HG03175 (cell line): ENCODE data around the gene MACO1.

Source experiments
- ATAC-seq: cut with Tn5 transposase; IDR thresholded peaks from one replicate; pipeline ENCODE4 v1.9.1; 2021; ENCODE audit warnings: mild to moderate bottlenecking, moderate library complexity; ENCODE audit not compliant: unreplicated experiment

The MACO1 gene

GRCh38 chr1:25519624-25520023, 88.9 kb downstream of the MACO1 start:
- no peak for ATAC-seq

GRCh38 chr1:25520446-25521061, 89.9 kb downstream of the MACO1 start:
- no peak for ATAC-seq

DNA sequence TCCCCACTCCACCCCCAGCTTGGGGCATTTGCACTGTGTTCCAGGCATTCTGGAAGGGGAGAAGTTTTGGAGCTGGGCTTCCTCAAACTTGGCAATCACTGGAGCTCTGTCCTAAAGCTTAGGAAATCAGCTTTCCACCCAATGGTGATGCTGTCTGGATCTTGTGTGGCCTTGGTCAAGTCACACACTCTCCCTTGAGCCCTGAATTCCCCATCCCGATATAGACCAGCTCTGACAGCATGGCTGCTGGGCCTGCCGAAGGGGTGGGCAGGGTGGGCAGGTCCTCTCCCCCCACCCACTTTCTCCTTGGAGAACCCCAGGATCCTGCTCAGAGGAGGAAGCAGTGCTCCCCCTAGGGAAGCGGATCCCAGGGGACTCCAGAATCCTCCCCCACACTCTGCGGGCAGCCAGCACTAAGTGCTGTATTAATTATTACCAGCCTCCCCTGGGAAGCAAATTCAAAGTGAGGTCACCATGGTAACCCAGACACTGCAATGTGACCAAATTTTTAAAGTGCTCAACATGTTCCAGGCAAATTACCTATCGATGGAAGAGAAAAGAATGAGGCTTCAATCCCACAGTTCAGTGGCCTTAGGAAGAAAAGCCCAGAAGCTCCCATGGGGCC, 91.4 kb downstream of the MACO1 start:
- no peak for ATAC-seq

GRCh38 chr1:25523542-25523941, 92.8 kb downstream of the MACO1 start:
- ATAC-seq: no peak

- no peak for ATAC-seq
These were observed 94.1 kb downstream of the MACO1 start for GRCh38 chr1:25524568-25525360.

DNA sequence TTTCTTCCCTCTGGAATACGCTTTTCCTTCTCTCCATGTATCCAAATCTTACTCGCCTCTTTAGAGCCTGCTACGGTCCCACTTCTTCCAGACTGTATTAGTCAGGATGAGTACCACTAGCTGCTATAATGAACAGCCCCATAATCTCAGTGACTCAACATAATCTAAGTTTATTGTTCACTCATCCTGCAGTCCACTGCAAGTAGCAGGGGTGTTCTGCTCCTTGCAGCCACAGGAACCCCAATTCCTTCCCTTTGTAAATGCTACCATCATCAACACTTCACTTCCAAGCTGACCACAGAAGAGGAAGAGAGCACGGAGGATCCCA, 94.6 kb downstream of the MACO1 start:
- ATAC-seq: no peak

- no peak for ATAC-seq
These were observed 96.1 kb downstream of the MACO1 start for GRCh38 chr1:25526753-25527152.

DNA sequence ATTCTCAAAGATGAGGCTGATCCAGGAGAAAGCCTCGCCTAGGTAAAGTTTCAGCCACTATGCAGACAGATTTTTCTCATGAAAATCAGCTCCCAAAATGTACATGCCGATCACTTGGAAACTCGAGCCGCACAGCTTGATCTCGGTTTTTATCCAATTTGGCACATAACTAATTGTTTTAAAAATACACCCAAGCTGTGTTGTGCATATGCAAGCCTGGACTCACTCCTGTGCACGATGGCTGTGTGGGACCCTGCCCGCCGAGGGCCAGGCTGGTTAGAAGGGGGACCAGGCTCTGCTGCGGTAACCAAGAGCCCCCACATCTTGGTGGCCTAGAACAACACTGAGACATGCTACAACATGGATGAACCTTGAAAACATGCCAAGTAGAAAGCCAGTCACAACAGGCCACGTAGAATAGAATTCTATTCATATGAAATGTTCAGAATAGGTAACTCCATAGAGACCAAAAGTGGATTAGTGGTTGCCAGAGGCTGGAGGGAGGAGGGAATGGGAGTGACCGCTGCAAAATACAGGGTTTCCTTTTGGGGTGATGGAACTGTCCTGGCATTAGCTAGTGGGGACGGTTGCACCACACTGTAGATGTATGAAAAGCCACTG, 96.6 kb downstream of the MACO1 start:
- ATAC-seq: no peak

DNA sequence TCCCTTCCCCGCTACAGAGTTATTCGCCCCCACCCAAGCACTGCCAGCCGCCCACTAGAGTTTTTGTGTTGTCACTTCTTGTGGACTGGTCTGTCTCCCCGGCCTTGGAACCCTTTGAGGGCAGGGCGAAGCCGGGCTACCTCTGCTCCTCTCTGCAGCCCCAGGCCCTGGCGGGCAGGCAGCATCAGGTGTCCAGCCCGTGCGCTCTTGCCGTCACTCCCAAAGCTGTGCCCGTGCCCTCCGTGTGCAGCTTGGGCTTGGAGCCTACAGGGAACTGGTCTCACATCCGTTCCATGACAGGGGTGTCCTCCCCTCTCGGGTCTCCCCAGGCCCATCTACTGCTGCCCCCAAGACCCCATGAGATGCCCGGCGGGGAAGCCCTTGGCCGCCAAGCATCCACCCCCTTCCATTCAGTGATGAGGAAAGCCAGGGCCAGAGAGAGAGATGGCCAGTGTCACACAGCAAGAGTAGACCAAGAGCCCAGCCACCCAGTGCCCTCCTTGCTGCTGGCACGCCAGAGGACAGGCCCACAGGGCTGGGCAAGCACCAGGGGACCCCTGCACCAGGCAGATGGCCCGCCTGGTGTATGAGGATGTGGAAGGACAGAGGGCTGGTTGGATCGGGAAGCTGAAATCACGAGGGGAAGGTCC, 97.4 kb downstream of the MACO1 start:
- ATAC-seq: no peak

DNA sequence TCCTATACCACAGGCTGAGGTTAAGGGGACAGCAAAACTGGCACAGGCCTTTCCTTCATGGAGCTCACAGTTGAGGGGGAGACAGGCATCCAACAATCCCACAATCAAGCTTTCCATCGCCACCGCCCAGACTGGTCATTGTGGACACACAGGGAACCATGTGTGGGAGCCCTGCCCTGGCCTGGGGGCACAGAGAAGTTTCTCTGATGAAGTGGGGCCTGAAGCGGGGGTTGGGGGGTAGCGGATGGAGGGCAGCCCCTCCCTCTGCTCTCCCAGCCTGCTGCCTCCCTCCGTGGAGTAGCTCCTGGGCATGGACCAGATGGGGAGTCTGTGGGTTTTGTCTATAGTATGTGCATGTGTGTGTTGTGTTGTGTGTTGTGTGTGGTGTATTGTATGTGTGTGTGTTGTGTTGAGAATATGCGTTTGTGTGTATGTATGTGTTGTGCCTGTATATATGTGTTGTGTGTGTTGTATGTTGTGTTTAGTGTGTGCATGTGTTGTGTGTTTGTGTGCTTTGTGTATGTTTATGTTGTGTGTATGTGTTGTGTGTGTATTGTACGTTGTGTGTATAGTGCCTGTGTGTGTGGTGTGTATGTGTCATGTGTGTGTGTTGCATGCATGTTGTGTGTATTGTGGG, 98.3 kb downstream of the MACO1 start:
- ATAC-seq: no peak

DNA sequence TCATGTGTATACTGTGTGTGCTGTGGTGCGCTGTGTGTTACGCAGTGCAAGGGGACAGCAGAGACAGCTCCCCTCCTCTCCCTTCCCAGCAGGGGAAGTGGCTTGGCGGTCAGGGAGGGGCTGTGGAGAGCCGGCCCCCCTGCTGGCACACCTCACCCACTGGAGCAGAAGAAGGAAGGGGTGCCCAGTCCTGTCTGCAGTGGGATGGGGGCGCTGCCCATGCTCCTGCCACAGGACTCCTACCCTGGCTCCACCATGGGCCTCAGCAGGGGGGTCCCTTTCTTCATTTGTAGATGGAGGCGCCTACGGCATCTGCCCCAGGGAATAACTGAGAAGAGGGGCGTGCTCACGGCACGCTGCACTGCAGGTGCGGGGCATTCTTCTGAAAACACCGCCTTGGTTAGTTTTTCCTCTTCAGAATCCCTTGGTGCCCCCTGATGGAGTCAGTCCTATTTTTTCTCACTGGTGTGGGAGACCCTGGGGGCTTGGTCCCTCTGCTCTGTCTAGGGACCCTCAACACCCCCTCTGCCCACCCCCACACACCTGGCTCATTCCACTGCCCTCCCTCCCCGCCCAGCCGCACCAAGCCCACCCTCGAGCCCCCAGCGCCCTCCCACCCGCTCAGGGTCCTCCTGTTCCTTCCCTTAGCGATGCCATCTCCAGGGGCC, 99.0 kb downstream of the MACO1 start:
- ATAC-seq: no peak

DNA sequence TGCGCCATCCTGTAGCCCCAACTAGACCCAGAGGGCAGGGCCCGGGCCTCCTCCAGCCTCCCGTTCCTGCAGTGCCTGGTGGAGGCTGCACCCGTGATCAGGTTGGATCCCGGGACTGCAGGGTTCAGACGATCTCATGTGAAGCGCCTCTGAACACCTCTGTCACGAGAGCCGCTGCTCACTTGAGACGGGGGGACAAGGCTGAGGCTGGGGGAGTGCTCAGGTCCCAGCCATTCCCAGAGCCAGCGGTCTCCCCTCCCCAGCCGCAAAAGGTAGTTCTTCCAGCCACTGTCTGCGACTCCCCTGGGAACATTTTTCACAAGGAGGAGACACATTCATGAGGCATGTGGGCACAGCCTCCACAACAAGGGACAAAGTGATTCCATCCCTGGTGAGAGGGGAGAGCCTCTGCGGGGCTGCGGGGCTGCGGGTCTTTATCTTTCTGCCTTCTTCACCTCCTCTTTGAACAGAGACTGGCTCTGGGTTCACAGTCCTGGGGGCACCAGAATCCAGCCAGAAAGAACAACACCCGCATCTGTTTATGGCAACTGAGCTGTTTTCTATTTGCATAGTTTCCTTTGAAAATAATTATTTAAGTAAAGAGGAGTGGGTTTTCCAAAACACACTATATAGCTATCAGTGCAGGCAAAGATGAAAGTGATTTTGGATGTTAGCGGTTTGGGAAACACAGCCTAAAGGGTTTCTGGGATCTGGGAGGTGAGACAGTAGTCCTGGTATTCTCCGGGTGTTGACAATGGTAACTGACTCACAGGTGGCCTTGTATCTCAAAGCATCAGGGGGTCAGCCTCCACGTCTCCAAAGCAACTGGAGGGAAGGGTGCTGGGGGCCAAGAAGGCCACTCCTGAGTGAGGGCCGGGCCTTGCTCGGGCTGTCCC, 99.7 kb downstream of the MACO1 start:
- no peak for ATAC-seq

DNA sequence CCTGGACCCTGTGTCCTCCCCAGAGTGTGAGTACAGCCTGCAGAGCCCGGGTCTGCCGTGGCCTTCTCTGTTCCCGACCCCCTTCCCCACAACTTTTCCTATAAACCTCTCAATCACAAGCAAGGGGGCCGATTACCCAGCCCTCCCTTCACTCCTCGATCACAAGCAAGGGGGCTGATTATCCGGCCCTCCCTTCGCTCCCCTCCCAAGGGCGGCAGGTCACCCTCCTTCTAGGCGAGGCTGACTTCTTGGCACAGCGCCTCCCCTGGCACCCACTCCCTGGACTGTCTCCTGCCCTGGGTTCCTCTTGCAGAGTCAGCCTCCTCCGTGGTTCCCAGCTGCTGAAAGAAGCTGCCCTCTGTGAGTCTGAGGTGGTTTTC, 100.4 kb downstream of the MACO1 start:
- no peak for ATAC-seq

- ATAC-seq: no peak
These were observed 102.3 kb downstream of the MACO1 start for GRCh38 chr1:25532970-25533369.

GRCh38 chr1:25533775-25534409, 103.2 kb downstream of the MACO1 start:
- ATAC-seq: no peak

- ATAC-seq: no peak
These were observed 103.7 kb downstream of the MACO1 start for GRCh38 chr1:25534410-25534788.

- no peak for ATAC-seq
These were observed 105.4 kb downstream of the MACO1 start for GRCh38 chr1:25536124-25536523.

- no peak for ATAC-seq
These were observed 106.6 kb downstream of the MACO1 start for GRCh38 chr1:25537153-25537831.
